Peyer's patch (tissue), 4 donors: ENCODE data around the gene HTR1D.

Experiments
- POLR2A ChIP-seq, 2 donors: fragments of 450-650 bp; IDR thresholded peaks; one replicate each; pipeline ENCODE4 v1.5.1; 2017; ENCODE audit warnings: antibody characterized with exemption in 2 of 2, mild to moderate bottlenecking in 2 of 2, moderate library complexity in 2 of 2
- TF ChIP-seq, protein P1 (sequence below), 6 experiments: fragments of 450-650 bp in 4 of 6; fragments of 200-600 bp in 2 of 6; sonication (generic) in 1 of 6; IDR thresholded peaks; one replicate each; pipeline ENCODE4 v1.5.1; 2017 to 2019; ENCODE audit warnings: antibody characterized with exemption in 6 of 6, mild to moderate bottlenecking in 3 of 6, moderate library complexity in 1 of 6

DNA sequence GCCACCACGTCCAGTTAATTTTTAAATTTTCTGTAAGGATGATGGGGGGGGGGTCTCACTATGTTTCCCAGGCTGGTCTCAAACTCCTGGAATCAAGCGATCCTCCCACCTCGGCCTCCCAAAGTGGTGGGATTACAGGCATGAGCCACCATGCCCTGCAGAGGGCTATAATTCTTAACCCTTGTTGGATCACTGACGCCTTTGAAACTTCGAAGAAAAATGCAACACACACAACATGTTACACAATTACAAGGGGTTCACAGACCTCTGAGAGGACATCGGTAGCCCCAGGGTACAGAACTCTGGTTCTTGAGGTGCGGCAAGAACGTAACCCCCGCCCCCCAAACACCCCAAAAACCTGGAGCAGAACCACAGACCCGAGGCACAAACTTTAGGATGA, 40.3 kb downstream of the HTR1D start:
- TF ChIP-seq, protein P1, sequence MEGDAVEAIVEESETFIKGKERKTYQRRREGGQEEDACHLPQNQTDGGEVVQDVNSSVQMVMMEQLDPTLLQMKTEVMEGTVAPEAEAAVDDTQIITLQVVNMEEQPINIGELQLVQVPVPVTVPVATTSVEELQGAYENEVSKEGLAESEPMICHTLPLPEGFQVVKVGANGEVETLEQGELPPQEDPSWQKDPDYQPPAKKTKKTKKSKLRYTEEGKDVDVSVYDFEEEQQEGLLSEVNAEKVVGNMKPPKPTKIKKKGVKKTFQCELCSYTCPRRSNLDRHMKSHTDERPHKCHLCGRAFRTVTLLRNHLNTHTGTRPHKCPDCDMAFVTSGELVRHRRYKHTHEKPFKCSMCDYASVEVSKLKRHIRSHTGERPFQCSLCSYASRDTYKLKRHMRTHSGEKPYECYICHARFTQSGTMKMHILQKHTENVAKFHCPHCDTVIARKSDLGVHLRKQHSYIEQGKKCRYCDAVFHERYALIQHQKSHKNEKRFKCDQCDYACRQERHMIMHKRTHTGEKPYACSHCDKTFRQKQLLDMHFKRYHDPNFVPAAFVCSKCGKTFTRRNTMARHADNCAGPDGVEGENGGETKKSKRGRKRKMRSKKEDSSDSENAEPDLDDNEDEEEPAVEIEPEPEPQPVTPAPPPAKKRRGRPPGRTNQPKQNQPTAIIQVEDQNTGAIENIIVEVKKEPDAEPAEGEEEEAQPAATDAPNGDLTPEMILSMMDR (IDR thresholded peaks at IDR 0.05), result no peak
- no peak for TF ChIP-seq POLR2A (IDR thresholded peaks at IDR 0.05)
